Measurements from ENCODE around the gene LRP5.

GRCh38 chr11:68362801-68363379, 50.5 kb downstream of the LRP5 start:
- TF ChIP-seq POLR2A (IDR thresholded peaks at IDR 0.05) (no peak), CTCF (IDR thresholded peaks at IDR 0.05) (no peak), POLR2AphosphoS5 (IDR thresholded peaks at IDR 0.05) (no peak)
